Omental fat pad (tissue), 4 donors: ENCODE data around the gene RAD51AP1. TPM values are rescaled to one million over a fixed set of nuclear protein-coding genes. Genes with fewer than 3 reads are reported as not detected.

Source experiments
- ATAC-seq: fragments of 150-250 bp; one replicate; pipeline ENCODE4 v1.9.1; 2016; ENCODE audit warnings: mild to moderate bottlenecking, moderate library complexity; ENCODE audit not compliant: low FRiP score
- DNase-seq: peaks from one replicate; pipeline ENCODE4 v3.0.0-alpha.2; 2019; ENCODE audit warnings: low spot score
- total RNA-seq, 4 donors: library from RNA; depleted of rRNA; stranded (reverse); fragments of >200 nt; gene quantifications; one replicate each; pipeline ENCODE4 v1.1.0, GENCODE V29; 2016
- TF ChIP-seq, protein P1 (sequence below), 3 donors: fragments of 450-650 bp; IDR thresholded peaks; one replicate each; pipeline ENCODE4 v1.5.1; 2016 to 2017; ENCODE audit warnings: antibody characterized with exemption in 3 of 3, mild to moderate bottlenecking in 3 of 3, moderate library complexity in 2 of 3

Gene RAD51AP1
- total RNA-seq, 4 donors from 2014 or later: 1.1 to 3.2 (median 1.5) TPM

DNA sequence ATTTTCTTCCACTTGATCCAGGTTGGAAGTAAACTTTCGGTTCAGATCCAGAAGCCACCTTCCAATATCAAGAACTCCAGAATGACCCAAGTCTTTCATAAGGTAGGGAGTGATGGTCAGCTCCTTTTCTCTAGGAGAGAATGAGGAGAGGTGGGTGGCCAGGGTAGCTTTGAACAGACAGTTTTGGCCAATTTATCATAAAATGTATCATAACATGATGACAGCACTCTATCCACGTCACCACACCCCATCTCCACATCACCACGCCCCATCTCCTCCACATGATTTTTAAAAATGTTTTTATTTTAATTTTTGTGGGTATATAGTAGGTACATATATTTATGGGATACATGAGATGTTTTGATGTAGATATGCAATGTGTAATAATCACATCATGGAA lies 50.2 kb downstream of the RAD51AP1 start:
- DNase-seq: no peak
- ATAC-seq: no peak
- TF ChIP-seq, protein P1, sequence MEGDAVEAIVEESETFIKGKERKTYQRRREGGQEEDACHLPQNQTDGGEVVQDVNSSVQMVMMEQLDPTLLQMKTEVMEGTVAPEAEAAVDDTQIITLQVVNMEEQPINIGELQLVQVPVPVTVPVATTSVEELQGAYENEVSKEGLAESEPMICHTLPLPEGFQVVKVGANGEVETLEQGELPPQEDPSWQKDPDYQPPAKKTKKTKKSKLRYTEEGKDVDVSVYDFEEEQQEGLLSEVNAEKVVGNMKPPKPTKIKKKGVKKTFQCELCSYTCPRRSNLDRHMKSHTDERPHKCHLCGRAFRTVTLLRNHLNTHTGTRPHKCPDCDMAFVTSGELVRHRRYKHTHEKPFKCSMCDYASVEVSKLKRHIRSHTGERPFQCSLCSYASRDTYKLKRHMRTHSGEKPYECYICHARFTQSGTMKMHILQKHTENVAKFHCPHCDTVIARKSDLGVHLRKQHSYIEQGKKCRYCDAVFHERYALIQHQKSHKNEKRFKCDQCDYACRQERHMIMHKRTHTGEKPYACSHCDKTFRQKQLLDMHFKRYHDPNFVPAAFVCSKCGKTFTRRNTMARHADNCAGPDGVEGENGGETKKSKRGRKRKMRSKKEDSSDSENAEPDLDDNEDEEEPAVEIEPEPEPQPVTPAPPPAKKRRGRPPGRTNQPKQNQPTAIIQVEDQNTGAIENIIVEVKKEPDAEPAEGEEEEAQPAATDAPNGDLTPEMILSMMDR (IDR thresholded peaks at IDR 0.05): no peak

DNA sequence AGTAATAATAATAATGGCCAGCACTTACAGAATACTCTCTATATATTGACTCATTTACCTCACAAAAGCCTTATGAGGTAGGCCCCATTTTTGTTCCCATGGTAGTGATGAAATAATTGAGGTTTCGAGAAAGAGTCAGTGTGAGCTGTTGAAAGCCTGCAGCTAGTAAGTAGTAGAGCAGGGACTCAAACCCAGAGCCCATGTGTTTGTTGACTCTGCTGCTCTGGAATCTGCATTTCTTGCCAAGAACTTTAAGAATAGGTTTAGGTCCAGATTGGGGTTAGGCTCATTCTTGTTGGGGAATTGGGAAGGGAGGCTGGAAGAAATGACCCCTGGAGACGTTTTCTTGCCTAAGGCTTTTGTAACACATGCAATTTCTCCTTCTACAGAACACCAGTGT lies 51.3 kb downstream of the RAD51AP1 start:
- no peak for ATAC-seq
- DNase-seq: no peak
- TF ChIP-seq, protein P1 (IDR thresholded peaks at IDR 0.05): no peak

DNA sequence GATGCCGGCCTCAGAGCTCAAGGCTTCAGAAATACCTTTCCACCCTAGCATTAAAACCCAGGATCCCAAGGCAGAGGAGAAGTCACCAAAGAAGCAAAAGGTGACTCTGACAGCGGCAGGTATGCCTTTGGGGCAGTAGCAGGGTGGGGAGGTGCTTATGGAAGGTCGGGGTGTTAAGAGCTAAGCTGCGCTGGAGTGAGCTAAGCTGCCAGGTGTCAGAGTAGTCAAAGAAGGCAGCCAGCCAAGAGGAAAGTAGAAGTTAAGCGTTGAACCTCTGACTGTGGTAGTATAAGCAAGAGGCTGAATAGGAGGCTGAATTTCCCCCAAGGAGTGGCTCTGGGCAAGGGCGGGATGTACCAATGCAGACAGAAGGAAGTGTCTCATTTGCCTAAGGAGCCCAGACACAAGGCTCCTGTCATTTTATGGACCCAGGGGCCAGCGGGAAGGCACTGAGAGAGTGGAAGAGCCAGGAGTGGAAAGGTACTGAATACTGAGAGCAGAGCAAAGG lies 52.5 kb downstream of the RAD51AP1 start:
- TF ChIP-seq, protein P1 (IDR thresholded peaks at IDR 0.05): no peak
- no peak for ATAC-seq
- DNase-seq: no peak

DNA sequence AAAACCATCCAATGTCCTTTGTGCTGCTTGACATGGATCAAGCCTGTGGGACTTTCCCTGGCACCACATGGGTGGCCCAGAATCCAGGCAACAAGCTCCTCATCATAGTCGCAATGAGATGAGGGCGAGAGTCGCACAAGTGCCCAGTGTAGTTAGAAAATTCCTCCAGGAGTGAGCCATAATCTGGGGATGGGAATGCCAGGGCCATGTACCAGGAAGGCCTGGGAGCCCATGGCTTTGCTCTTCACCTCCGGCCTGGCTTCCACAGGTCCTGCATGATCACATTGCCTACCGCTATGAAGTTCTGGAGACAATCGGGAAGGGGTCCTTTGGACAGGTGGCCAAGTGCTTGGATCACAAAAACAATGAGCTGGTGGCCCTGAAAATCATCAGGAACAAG lies 57.2 kb downstream of the RAD51AP1 start:
- TF ChIP-seq, protein P1 (IDR thresholded peaks at IDR 0.05): no peak
- ATAC-seq (no peak), DNase-seq (no peak)

DNA sequence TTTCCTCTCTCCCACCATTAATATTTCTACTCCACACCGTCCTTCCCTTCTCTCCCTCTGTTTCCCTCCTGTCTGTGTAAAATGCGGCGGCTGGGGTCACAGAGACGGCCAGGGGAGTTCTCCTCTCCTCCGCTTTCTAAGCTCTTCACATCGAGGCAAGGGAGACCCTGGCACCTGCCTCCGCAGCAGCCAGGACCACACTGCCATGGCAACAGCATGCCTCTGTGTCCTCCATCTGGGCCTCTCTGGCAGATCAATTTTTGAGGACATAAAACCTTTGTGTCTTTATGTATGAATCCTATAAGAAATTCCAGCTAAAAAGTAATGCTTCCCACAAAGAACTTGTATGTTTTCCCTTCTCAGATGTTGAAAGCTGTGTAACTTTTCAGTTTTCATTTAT lies 64.7 kb downstream of the RAD51AP1 start:
- TF ChIP-seq, protein P1 (IDR thresholded peaks at IDR 0.05): no peak
- ATAC-seq: no peak

DNA sequence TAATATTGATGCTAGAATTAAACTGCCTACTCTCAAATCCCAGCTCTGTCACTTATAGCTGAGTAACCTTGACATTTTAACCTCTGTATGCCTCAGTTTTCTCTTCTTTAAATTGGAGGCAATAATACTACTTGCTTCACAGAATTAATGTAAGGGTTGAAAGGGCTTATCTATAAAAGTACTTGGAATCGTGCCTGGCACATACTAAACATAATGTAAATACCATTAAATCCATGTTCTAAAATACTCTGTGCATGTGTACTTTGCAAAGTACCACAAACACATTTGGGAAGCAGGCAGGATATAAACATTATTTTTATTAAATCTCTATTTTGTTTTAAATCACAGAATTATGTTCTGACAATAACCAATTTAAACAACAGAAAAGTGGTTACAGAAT lies 65.3 kb downstream of the RAD51AP1 start:
- DNase-seq (no peak), ATAC-seq (no peak)
- TF ChIP-seq, protein P1 (IDR thresholded peaks at IDR 0.05): no peak

More for the DNA sequence above, 64.7 kb downstream of the RAD51AP1 start:
- DNase-seq: no peak

DNA sequence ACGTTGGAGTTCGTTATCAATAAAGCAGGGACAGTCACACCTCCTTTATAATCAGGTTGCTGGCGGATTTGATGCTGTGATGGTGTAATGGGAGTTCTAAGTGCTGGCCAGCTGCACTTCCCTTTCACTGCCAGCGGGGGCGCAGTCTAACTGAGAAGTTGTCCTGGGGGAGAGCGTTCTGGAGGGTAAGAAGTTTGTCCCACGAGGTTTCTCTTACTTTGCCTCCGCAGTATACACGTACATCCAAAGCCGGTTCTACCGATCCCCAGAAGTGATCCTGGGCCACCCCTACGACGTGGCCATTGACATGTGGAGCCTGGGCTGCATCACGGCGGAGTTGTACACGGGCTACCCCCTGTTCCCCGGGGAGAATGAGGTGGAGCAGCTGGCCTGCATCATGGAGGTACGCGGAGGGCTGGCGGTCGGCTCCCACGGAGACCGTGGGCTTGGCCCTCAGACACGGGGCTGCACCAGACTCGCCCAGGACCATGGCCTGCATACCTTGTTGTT lies 66.0 kb downstream of the RAD51AP1 start:
- DNase-seq (peak; percentile 46), ATAC-seq (peak; percentile 95)
- TF ChIP-seq, protein P1 (IDR thresholded peaks at IDR 0.05): peak in 2 of 3 donors; percentile 71 to 87
